Measurements from ENCODE around the gene GOLGA1.
A peak's percentile ranks its signal among the peaks of the same experiment; 100 is the strongest.

Gene GOLGA1

DNA sequence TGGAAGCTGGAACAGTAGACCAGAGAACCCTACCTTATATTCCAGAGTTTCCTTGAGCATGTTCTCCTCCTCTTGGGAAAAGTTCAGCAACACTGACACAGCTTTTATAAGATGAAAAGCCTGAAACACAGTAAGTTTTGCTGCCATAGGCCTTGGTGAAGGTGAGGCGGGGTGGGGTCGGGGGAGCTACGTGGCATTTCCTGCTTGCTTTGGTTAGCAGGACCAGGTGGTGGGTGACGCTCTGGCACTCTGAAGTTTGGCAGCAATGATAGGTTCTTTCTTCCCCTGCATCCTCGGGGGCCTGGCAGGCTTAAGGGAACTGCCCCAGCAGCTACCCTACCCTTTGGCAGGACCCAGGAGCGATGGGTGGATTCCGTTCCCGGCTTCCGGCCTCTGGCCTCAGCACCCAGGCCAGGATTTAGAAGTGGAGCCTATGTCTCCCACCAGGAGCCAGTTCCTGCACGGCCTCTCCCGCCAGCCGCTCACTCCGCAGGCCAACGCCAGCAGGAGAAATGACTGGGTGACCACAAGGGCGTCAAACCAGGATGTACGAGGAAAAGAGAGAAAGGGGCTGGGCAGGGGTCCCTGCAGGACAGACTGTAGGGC is 59.6 kb downstream of the GOLGA1 start:
- no peak for DNase-seq

DNA sequence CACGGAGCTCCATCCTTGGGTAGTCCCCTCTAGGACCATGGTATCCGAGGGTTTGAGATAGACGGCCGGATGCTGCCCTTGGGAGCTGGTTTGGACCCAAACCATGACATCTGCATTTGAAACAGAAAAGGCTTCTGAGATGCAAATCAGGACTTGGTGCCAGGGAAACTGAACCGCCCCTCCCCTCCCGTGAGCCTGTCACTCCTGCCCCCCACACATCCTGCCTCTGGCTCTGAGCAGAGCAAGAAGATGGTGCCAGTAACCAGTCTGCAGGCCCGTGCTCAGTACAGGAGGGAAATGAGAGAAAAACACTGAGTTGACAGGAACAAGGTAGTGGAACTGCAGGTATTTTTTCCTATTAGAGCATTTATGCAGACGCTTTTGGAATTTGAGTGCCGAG is 60.4 kb downstream of the GOLGA1 start:
- DNase-seq, result no peak

DNA sequence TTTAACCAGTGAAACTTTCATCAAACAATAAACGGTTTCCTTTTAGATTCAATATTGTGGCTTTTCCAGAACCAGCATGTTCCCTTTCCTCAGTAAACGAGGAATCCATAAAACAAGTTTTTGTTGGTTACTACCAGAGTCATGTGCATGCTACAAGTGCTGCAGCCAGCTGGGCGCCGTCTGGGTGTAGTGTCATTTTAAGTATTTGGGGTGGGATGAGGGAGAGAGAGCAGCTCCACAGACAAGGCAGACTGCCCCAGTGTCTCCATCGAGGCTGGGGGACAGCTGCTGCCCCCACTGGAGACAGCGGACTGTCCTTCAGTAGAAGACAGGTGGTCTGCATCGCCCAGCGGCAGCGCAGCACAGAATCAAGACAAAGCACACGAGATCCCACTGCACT is 61.7 kb downstream of the GOLGA1 start:
- DNase-seq, result no peak

DNA sequence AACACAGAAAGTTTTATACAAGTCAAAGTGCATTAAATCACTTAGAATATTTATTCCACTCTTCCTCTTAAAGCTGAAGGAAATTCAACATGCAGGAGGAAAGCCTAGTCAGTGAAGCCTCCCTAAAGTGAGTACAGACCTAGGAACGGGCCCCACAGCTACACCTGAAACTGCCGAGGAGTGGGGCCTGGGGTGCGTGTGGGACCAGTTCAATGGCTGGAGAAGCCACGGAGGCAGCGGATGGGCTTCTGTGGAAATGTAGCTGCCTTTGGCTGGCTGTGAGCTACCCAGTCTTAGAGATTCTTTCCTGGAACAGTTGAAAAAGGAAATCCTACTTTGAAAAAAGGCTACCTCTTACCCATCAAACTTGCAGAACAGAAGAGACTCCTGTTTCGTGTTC is 62.4 kb downstream of the GOLGA1 start:
- no peak for DNase-seq

DNA sequence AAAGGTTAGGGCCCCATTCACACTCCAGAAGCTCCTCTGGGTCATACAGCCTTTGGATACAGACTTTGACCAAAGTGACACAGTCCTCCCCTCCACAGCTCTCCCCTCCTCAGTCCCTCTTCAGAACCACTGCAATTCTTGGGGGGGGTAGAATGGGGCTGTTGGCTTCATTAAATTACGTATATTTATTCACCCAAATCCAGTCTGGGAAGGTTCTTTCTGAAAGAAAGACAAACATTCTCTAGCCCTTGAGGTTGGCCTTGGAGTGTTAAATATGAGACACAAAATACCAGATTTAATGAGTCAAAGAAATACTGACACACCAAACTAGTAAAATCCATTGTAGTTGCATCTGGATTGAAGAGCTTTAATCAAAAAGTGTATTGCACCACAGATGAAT is 62.9 kb downstream of the GOLGA1 start:
- no peak for DNase-seq

DNA sequence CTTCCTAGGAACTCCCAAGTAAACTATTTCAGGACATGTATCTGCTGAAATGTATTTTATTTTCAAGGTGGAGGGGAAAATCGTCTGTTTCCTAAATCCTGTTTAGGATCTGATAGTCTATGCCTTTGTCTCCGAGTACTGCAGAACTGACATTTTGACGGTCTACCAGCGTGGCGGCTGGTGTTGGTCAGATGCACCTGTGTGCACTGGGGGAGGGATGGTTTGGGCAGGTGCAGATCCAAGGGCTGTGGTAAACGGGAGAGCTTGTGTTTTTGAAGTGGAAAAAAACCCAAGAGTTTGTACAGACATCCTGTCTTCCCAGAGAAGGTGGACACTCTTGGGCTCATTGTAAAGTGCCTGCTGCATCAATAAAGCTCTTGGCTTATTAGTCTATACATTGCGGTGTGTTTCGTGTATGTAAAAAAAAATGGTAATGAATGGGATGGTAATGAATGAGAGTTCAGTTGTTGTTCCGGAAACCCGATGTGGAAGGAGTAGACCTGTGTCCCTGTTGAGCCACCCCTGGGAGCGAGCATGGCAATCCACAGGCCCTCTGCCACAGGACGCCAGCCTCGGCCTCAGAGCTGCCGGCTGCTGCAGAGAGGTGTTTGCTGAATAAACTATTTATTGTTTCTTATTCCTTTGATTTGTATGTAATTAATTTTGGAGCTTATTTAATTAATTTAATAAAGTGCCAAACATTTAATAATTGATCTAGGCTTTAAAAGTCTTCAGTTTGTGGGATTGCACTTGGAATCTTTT is 63.7 kb downstream of the GOLGA1 start:
- no peak for DNase-seq

DNA sequence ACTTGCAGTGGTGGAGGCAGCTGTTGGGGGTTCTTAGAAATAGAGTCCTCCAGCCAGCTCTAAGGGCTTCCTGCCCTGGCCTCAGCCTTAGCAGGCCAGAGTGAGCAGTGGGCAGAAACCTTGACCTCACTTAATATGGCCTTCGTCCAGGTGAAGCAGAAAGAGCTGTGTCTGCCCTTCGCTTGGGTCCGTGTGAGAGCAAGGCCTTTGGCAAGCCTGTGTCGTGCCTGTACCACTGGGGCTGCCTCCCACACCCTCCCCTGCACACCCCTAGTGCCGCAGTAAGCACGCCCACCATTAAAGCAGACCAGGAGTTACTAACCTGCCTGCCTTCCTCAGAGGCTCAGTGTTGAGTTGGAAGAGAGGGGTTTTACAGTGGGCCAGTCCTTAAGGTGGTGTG is 65.4 kb downstream of the GOLGA1 start:
- no peak for DNase-seq

DNA sequence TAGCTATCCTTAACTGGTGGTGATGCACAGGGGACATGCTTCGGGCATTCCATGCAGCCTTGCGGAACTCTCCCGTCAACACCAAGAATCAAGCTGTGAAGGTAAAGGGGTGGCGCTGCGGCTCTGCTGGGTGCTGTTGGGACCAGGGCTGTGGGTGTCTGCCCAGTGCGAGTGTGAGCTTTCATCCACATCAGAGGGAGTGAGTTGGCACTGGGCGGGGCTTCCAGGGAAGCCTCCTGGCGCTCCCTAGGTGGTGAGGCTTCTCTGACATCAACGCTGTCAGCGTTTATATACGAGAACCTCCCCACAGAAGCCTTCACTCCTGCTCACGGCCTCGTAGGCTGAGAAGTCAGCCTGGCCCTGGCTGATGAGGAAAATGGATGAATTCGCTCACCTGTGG is 67.2 kb downstream of the GOLGA1 start:
- DNase-seq, result no peak

DNA sequence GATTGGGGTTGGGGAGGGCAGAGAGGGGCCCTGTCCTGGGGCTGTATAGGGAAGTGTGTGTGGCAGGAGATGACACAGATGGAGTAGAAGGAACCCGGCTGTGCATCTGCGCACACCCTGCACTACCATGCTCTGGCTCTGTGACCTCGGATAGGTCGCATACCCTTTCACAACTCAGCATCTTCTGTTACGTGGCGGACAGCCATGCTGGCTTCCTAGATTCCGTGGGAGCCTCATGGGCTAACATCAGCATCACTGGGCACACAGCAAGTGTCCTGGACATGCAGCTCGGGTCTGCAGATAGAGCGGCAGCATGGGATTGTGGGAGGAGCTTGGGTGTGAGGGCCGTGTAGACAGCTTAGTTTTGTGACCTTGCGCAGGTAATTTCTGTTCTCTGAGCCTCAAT is 69.7 kb downstream of the GOLGA1 start:
- DNase-seq, result no peak

DNA sequence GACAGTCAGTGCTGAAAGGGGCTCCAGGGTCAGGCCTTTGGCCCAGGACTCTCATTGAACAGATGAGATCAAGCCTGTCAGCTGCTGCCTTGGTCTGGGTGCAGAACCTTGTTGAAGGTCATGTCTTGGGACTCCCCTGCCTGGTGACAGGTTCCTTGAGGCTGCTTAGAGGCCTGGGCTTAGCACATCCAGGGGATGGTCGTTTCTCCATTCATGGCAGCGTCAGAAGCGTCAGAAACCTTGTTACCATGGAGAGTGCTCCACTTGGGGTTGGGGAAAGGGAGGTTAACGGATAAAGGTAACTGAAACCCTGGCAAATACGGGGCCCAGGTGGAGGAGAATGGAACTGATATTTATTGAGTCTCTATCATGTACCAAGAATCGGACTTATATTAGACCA is 70.2 kb downstream of the GOLGA1 start:
- no peak for DNase-seq

DNA sequence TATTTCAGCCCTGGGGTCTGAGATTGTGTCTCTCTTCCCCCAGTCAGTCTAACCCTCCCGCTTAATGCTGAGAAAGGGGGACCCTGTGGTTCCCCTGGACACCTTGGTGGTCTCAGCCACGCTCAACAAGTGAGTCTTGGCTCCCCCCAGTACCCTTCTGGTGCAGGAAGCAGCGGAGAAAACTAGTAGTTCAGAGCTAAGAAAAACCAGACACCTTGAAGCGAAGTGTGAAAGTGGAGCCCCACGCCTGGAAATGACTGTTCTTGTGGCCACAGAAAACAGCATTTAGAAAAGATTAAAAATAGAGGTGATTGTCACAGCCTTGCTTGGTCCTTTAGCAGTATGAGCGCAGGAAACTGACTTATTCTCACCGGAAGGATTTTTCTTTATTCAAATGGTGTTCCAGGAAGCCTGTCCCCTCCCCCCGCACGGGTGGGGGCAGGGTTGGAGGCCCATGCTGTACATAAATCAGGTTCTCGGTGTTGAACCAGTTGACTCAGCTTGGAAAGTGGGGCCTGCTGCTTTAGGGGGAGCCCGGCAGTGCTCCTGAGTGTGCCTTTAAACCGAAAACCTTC is 70.8 kb downstream of the GOLGA1 start:
- DNase-seq, result peak; percentile 74

DNA sequence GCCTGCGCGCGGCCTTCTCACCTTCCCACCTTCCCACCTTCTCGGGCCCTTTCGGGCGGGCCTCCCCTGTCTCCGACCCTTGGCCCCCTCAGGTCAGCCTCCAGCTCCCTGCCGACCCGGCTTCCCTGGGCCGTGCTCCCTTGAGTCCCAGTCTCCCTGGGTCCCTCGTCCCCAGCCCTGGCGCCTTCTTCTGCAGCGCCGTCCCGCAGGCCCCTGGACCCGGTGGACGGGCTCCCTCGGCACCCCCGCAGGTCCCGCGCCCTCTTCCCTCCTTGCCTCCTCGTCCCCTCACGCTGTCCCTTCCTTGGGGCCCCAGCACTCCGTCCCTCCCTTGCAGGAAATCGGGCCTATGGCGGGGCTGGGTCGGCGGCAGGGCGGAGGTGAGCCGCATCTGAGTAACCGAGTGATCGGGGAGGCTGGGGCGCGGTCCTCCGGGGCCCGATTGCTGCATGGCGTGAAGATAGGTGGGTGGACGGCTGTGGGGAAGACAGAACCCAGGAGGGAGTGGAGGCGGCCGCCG is 71.4 kb downstream of the GOLGA1 start:
- DNase-seq, result peak; percentile 41

DNA sequence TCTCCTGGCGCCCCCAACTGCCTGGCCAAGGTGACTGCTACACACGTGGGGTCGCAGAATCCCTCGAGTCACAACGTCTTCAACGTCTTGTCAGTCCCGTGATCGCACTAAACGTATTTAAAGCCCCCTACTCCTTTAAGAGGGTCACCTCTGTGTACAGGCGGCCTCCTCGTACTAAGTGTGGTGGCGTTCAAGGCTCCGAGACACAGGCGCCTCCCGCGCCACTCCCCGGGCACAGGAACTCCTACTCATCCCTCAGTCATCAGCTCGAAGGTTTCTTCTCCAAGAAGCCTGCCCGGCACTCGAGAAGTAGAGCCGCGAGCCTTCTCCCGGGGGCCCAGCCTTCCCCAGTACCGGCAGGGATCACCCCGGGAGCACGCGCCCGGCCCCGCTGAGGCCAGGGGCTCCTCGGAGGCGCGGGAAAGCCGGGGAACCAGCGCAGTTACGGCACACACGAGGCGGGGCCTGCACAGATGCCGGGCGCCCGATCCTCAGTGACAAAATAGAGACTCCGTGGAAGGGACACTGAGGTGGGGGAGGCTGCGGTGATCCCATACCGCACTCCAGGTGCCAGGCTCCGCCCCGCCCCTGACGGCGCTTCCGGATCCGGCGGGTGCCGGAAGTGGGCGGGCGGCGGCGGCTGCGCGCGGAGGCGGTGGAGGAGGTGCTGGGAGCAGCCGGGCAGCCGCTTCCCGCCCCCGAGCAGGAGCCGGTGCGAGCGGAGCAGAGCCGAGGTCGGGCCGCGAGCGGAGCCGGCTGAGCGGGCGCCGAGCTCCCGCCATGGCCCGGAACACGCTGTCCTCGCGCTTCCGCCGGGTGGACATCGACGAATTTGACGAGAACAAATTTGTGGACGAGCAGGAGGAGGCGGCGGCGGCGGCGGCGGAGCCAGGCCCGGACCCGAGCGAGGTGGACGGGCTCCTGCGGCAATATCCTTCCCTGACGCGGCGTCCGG is 72.1 kb downstream of the GOLGA1 start:
- peak; percentile 94 for DNase-seq

DNA sequence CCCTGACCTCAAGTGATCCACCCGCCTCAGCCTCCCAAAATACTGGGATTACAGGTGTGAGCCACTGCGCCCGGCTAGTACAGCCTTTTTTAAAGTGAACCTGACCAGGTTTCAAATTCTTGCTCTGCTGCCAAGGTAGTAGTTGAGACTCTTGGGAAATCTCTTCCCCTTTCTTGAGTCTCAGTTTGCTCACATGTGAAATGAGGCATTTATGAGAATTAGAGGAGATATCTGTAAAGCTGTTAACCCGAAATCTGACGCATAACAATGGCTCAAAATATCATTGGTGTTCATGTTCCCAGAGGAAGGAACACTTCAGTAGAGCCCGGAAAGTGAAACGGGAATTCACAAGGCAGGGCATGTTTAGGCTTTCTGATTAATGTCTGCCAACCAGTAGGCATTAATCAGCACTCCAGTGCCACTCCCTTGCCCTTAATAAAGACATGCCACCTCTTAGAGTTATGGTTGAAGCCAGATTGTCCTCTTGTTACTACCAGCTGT is 77.5 kb downstream of the GOLGA1 start:
- no peak for DNase-seq

DNA sequence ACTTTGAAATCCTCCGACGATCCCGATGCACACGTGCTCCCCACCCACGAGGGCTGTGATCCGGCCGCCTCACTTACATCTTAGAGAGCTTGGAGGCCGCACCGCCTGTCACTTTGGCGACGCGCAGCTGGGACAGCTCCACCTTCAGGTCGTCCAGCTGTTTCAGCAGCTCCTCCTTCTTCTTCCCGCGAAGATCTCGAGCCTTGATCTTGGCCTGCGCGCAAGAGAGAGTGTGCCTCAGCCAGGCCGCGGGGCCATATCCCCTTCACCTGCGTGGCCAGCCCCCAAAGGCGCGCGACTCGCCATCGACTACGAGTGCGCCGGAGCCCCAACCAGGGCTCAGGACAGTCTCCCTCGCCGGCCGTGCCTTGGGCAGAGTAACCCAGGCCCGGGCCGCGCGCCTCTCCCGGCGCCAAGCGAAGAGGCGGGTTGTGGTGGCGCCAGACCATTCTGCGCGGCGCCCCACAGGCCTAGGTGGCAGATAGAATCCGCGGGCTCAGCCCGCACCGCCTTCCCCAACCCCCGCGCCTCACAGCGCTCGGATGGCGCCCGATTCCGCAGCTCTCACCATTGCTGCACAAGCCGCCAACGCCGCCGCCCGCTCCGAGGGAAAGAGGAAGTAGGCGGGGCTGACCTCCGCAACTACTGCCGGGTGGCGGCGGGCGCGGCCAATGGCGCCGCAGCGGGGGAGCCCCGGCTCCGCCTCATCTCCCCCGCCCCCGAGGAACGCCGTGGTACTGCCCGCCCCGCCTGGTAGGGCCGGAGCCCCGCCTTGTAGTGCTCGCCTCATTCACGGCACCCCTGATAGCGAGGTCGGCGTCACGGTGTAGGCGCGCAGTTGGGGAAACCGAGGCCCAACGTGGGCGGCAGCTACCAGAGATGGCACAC is 79.3 kb downstream of the GOLGA1 start, which contains the start of the genes ARPC5L and RPL35:
Gene ARPC5L, plus strand, starts transcription at position 789 of the 888 bp plus-strand sequence. CDS start 7,161 bp downstream, outside the sequence.
Gene RPL35, minus strand, starts transcription at position 616 of the 888 bp plus-strand sequence. Its CDS starts 45 bp downstream, at position 571.
- DNase-seq, result peak; percentile 94

DNA sequence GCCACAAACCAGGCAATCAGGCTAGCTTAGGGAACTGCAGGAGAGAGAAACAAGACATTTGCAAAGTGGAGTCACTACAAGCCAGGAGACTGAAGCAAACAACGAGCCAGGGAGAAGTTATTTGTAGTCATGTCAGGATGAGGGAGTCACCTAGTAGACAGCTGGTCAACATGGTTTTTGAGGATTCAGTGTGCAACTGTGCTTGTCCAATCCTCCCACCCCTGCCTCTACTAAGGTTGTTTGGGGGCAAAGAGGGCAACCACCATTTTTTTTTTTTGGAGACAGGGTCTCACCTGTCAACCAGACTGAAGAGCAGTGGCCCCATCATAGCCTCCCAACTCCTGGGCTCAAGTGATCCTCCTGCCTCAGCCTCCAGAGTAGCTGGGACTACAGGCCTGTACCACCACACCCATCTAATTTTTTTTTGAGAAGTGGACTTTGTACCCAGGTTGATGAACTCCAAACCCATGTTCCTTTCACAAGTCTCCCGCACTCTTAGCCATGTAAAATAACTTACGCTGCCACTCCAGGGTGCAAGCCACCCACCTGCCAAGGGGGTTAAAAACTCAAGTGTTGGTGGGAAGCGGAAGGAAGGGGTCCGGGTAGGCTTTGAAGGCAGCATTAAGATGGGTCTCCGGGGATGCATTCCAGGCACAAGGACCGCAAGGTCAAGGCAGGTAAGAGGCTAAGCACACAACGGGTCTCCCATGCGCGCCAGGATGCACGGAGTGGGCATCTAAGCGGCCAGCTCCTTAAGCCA is 80.1 kb downstream of the GOLGA1 start:
- no peak for DNase-seq

DNA sequence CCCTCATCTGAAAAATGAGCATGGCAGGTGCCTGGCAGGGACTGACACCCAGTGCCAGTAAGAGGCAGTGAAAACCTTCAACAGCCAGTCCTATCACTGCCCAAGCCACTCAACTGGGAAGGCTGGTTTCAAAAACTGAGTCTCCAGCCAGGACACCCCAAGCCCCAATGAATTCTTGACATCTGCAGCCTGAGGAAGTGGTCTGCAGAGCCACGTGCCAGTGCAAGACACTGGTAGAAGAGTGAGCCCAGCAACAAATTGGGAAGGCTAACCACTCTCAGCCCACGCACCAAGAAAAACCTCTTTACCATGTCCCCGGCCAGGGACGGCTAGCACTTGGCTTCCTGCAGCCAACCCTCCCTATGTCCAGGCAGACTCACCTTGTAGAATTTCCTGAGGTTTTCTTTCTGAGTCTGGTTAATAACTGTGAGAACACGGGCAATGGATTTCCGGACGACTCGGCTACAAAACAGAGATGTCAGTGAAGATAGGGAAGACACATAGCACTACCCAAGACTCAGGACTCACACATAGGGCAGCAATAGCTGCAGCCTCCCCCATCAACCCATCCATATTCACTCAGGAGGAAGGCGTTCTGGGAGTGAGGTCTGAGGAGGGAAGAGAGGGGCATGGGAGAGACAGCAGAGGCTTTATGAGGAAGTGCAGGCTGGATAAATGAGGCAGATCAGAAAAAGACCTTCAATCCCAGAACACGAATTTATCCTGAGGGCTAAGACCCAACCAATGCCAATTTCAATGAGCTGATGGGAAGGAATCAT is 80.9 kb downstream of the GOLGA1 start:
- DNase-seq, result no peak

DNA sequence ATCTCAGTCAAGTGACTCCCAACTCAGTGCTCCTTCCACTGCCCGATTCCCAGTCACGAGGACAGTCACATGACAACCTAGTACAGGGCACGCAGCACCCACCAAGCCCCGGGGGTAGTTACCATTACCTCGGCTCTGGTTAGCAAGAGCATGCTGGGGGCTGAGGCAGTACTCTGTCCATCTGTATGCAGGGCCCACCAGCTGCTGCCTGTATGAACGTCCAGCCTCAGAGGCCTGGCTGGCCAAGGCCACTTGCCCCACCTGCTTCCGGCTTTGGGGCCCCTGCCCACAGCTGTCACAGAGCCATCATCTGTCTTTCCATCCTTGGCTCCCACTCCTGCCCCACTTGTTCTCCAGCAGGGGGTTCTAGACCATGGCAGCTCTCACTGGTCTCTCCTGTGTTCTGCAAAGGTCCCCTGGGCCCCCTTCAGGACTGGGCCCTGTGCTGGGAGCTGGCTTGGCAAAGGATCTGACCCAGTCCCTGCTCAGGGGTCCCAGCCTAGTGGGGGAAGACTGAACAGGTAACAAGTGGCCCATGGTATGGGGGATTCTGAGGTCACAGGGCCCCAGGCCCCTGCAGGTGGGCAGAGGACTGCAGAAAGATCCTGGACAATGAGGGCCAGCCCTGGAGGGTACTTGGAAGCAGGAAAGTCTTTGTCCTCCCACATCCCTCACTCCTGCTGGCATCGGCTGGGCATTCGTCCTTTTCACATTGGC is 82.4 kb downstream of the GOLGA1 start:
- no peak for DNase-seq

DNA sequence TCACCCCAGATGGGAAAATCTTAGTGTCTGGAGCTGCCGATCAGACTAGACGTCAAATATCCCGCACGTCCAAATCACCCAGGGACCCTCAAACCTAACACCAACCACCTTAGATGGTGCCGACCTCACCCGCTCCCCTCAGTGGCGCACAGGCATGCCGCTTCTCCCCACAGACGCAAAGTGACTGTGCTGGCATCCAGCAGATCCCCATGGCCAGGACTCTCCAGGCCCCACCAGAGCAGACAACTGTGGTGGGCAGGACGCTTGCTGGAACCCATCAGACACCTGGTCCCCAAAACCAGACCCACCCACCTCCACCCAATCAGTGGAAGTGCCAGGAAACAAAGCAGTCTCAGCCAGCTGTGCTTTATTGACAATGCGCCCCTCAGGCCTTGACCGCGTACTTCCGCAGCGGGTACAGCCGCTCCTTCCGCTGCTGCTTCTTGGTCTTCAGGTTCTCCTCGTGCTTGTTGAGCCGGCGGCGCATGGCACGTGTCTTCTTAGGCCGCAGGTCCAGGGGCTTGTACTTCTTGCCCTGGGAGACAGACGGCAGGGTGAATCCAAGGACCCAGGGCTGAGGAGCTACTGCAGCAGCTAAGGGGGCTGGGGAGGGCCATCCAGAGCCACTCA is 83.2 kb downstream of the GOLGA1 start:
- DNase-seq, result no peak
